Activated CD8-positive, alpha-beta memory T cell treated with anti-CD3 and anti-CD28 coated beads, Interleukin-2, amount 50 U/mL, for 1 hour (primary cell): ENCODE data around the gene HIF1A.
"Not testable (repeated sequence)": the region's sequence is repeated elsewhere in the genome, so short reads cannot be mapped to it uniquely, and the experiment has no call there.

ENCODE experiments used
- DNase-seq: peaks from one replicate; pipeline ENCODE4 v3.0.0-alpha.2; 2020; ENCODE audit errors: extremely low read depth

The HIF1A gene

GRCh38 chr14:61694830-61695694 is at the start of gene HIF1A:
Gene HIF1A, plus strand, starts transcription at chr14:61695513. Its CDS starts 292 bp downstream, at chr14:61695805.
- DNase-seq = peak; percentile 94

- no peak for DNase-seq
These were observed 48.8 kb upstream of the HIF1A start for GRCh38 chr14:61646366-61647116.

GRCh38 chr14:61647704-61648103 is 47.6 kb upstream of the HIF1A start:
- no peak for DNase-seq

GRCh38 chr14:61648377-61648776 is 46.9 kb upstream of the HIF1A start:
- no peak for DNase-seq

GRCh38 chr14:61649283-61649682 is 46.0 kb upstream of the HIF1A start:
- no peak for DNase-seq

- no peak for DNase-seq
These were observed 44.0 kb upstream of the HIF1A start for GRCh38 chr14:61651355-61651754.

GRCh38 chr14:61652526-61653262 is 42.6 kb upstream of the HIF1A start:
- DNase-seq = no peak

- no peak for DNase-seq
These were observed 41.8 kb upstream of the HIF1A start for GRCh38 chr14:61653507-61653906.

GRCh38 chr14:61654026-61654425 is 41.3 kb upstream of the HIF1A start:
- DNase-seq = no peak

- DNase-seq = no peak
These were observed 39.5 kb upstream of the HIF1A start for GRCh38 chr14:61655777-61656176.

- DNase-seq = no peak
These were observed 39.0 kb upstream of the HIF1A start for GRCh38 chr14:61656341-61656740.

- not testable (repeated sequence) for DNase-seq
These were observed 37.2 kb upstream of the HIF1A start for GRCh38 chr14:61658111-61658510.

- DNase-seq = no peak
These were observed 35.7 kb upstream of the HIF1A start for GRCh38 chr14:61659582-61659981.

GRCh38 chr14:61661471-61662400 is 33.6 kb upstream of the HIF1A start:
- no peak for DNase-seq

GRCh38 chr14:61662437-61663311 is 32.6 kb upstream of the HIF1A start:
- peak; percentile 11 for DNase-seq

- no peak for DNase-seq
These were observed 31.9 kb upstream of the HIF1A start for GRCh38 chr14:61663312-61663979.

GRCh38 chr14:61668282-61668681 is 27.0 kb upstream of the HIF1A start:
- DNase-seq = no peak

- no peak for DNase-seq
These were observed 24.7 kb upstream of the HIF1A start for GRCh38 chr14:61670576-61670975.

- DNase-seq = no peak
These were observed 24.2 kb upstream of the HIF1A start for GRCh38 chr14:61671082-61671481.

GRCh38 chr14:61672796-61673195 is 22.5 kb upstream of the HIF1A start:
- DNase-seq = no peak
